ENCODE data around the gene ARFGEF2.

ARFGEF2 gene

GRCh38 chr20:48986899-48987298 is 65.4 kb downstream of the ARFGEF2 start:
- peak; percentile 14 for DNase-seq (ENCODE audit: extremely low spot score)
- ChIA-PET CTCF (no interaction called here), POLR2A (no interaction called here)
- no peak for TF ChIP-seq TARDBP (IDR thresholded peaks at IDR 0.05)
- TF ChIP-seq NFRKB (IDR thresholded peaks at IDR 0.05), result no peak
- TF ChIP-seq FOXM1 (IDR thresholded peaks at IDR 0.05; ENCODE audit: borderline replicate concordance), result no peak
- no peak for TF ChIP-seq SUZ12 (IDR thresholded peaks at IDR 0.05)
- no peak for TF ChIP-seq FOXK2 (IDR thresholded peaks at IDR 0.05)
- TF ChIP-seq FOXA1 (IDR thresholded peaks at IDR 0.05), result no peak

GRCh38 chr20:48990467-48990866 is 69.0 kb downstream of the ARFGEF2 start:
- ChIA-PET POLR2A (no interaction called here), CTCF (interaction anchor here (1.0 kb wide), 1 partner anchor 9 kb away, joined by 3 read pairs; no protein-coding TSS in a partner anchor)
- TF ChIP-seq NFRKB (IDR thresholded peaks at IDR 0.05), result no peak
- TF ChIP-seq CTBP1 (IDR thresholded peaks at IDR 0.05; ENCODE audit: borderline replicate concordance), result no peak
- TF ChIP-seq FOXA1 (IDR thresholded peaks at IDR 0.05), result no peak
- no peak for TF ChIP-seq HDGF (IDR thresholded peaks at IDR 0.05; ENCODE audit: borderline replicate concordance)
- no peak for TF ChIP-seq ELF4 (IDR thresholded peaks at IDR 0.05)
- no peak for TF ChIP-seq FOXM1 (IDR thresholded peaks at IDR 0.05; ENCODE audit: borderline replicate concordance)
- no peak for TF ChIP-seq TARDBP (IDR thresholded peaks at IDR 0.05)
- TF ChIP-seq PKNOX1 (IDR thresholded peaks at IDR 0.05), result no peak
- no peak for TF ChIP-seq BHLHE40 (IDR thresholded peaks at IDR 0.05; ENCODE audit: borderline replicate concordance)
- TF ChIP-seq SUZ12 (IDR thresholded peaks at IDR 0.05), result no peak
- TF ChIP-seq LEF1 (IDR thresholded peaks at IDR 0.05; ENCODE audit: borderline replicate concordance), result no peak
- TF ChIP-seq L3MBTL2 (conservative IDR thresholded peaks at IDR 0.05), result no peak
- TF ChIP-seq ZNF384 (IDR thresholded peaks at IDR 0.05), result no peak
- TF ChIP-seq FOXK2 (IDR thresholded peaks at IDR 0.05), result no peak
- no peak for TF ChIP-seq SP1 (IDR thresholded peaks at IDR 0.05)
- no peak for TF ChIP-seq ARNT (IDR thresholded peaks at IDR 0.05)
- DNase-seq (ENCODE audit: extremely low spot score), result no peak

- POLR2A ChIA-PET, result no interaction called here
- no peak for DNase-seq (ENCODE audit: extremely low spot score)
- TF ChIP-seq FOXM1 (IDR thresholded peaks at IDR 0.05; ENCODE audit: borderline replicate concordance), result no peak
- no peak for TF ChIP-seq HDGF (IDR thresholded peaks at IDR 0.05; ENCODE audit: borderline replicate concordance)
- CTCF ChIA-PET, result interaction anchor here (0.6 kb wide), 1 partner anchor 15 kb away, joined by 3 read pairs; no protein-coding TSS in a partner anchor
These were observed 74.1 kb downstream of the ARFGEF2 start for GRCh38 chr20:48995589-48995988.

GRCh38 chr20:48999890-49000870 is 78.7 kb downstream of the ARFGEF2 start:
- ChIA-PET CTCF (no interaction called here), POLR2A (no interaction called here)
- no peak for DNase-seq (ENCODE audit: extremely low spot score)
- TF ChIP-seq BHLHE40 (IDR thresholded peaks at IDR 0.05; ENCODE audit: borderline replicate concordance) (no peak), TARDBP (IDR thresholded peaks at IDR 0.05) (no peak), ZNF384 (IDR thresholded peaks at IDR 0.05) (no peak), L3MBTL2 (conservative IDR thresholded peaks at IDR 0.05) (no peak), FOXA1 (IDR thresholded peaks at IDR 0.05) (no peak), FOXK2 (IDR thresholded peaks at IDR 0.05) (no peak), NFRKB (IDR thresholded peaks at IDR 0.05) (no peak), SP1 (IDR thresholded peaks at IDR 0.05) (no peak), PKNOX1 (IDR thresholded peaks at IDR 0.05) (no peak), HDGF (IDR thresholded peaks at IDR 0.05; ENCODE audit: borderline replicate concordance) (no peak), ARNT (IDR thresholded peaks at IDR 0.05) (no peak), ELF4 (IDR thresholded peaks at IDR 0.05) (no peak), SUZ12 (IDR thresholded peaks at IDR 0.05) (no peak), LEF1 (IDR thresholded peaks at IDR 0.05; ENCODE audit: borderline replicate concordance) (no peak), CTBP1 (IDR thresholded peaks at IDR 0.05; ENCODE audit: borderline replicate concordance) (no peak), FOXM1 (IDR thresholded peaks at IDR 0.05; ENCODE audit: borderline replicate concordance) (no peak)

- POLR2A ChIA-PET, result no interaction called here
- CTCF ChIA-PET, result no interaction called here
- no peak for DNase-seq (ENCODE audit: extremely low spot score)
- TF ChIP-seq FOXK2 (IDR thresholded peaks at IDR 0.05) (no peak), L3MBTL2 (conservative IDR thresholded peaks at IDR 0.05) (no peak), LEF1 (IDR thresholded peaks at IDR 0.05; ENCODE audit: borderline replicate concordance) (no peak), ZNF384 (IDR thresholded peaks at IDR 0.05) (no peak), PKNOX1 (IDR thresholded peaks at IDR 0.05) (no peak), CTBP1 (IDR thresholded peaks at IDR 0.05; ENCODE audit: borderline replicate concordance) (no peak), NFRKB (IDR thresholded peaks at IDR 0.05) (no peak), TARDBP (IDR thresholded peaks at IDR 0.05) (no peak), ELF4 (IDR thresholded peaks at IDR 0.05) (no peak), SUZ12 (IDR thresholded peaks at IDR 0.05) (no peak), ARNT (IDR thresholded peaks at IDR 0.05) (no peak), FOXM1 (IDR thresholded peaks at IDR 0.05; ENCODE audit: borderline replicate concordance) (no peak), HDGF (IDR thresholded peaks at IDR 0.05; ENCODE audit: borderline replicate concordance) (no peak), FOXA1 (IDR thresholded peaks at IDR 0.05) (no peak), BHLHE40 (IDR thresholded peaks at IDR 0.05; ENCODE audit: borderline replicate concordance) (no peak), SP1 (IDR thresholded peaks at IDR 0.05) (no peak)
These were observed 80.2 kb downstream of the ARFGEF2 start for GRCh38 chr20:49001741-49002140.

All from HEK293T (cell line).